Measurements from ENCODE around the gene SH3PXD2A. TPM values are rescaled to one million over a fixed set of nuclear protein-coding genes. Genes with fewer than 3 reads are reported as not detected.

SH3PXD2A gene
- total and polyA plus RNA-seq, 9 of the 15 experiments (the other 6 are each of a cell fraction or from before 2014, with no cell fraction given): 0.41 to 9.3 (median 2.5) TPM

GRCh38 chr10:103580011-103580410, 275.4 kb downstream of the SH3PXD2A start (continued):
- TF ChIP-seq CBFA2T3 (IDR thresholded peaks at IDR 0.05): no peak
- no peak for TF ChIP-seq ZNF785 (CRISPR knock-in tag; IDR thresholded peaks at IDR 0.05)

- Histone ChIP-seq H3K9ac (ENCODE audit: insufficient read depth in 1 of 2, low read depth in 2 of 2, low read length in 2 of 2) (peak overlapping the region in 1 of 2 experiments; percentile 83; a peak in 3 of 4 replicates), H3K79me2 (ENCODE audit: control insufficient read depth, insufficient read depth, low read length) (no peaks in the 10 kb centered on the region), H3K4me3 (no peak overlapping the region), H3K4me2 (ENCODE audit: insufficient read depth, low read length) (peak overlapping the region; percentile 18; the same call in 1 of the 2 replicates), H3K4me1 (replicated peaks in 1 of 2; ENCODE audit: control insufficient read depth in 2 of 2, insufficient read depth in 2 of 2, low read length in 2 of 2) (peaks cover 22 to 32% of the 10 kb centered on the region in 2 experiments), H3K27me3 (ENCODE audit: control insufficient read depth in 2 of 2, insufficient read depth in 2 of 2, low read length in 2 of 2) (no peaks in the 10 kb centered on the region), H3K27ac (ENCODE audit: extremely low read depth, low read depth, low read length) (peak overlapping the region; percentile 53), H3K36me3 (ENCODE audit: control insufficient read depth, insufficient read depth, low read length) (no peaks in the 10 kb centered on the region), H2AFZ (ENCODE audit: low read depth, low read length) (peak overlapping the region; percentile 88), H3K9me1 (ENCODE audit: control insufficient read depth, insufficient read depth, low read length) (no peaks in the 10 kb centered on the region), H3K9me3 (replicated peaks; ENCODE audit: control insufficient read depth, insufficient read depth, low read depth, low read length) (no peaks in the 10 kb centered on the region), H4K20me1 (replicated peaks; ENCODE audit: control insufficient read depth, insufficient read depth, low read length) (no peaks in the 10 kb centered on the region; the same call in 1 of the 2 replicates)
- ATAC-seq (peak; percentile 90), FAIRE-seq (peak; percentile 89), DNase-seq (ENCODE audit: extremely low read depth in 1 of 4, low spot score in 3 of 4) (peak in 3 of 4 experiments; percentile 26 to 78 (median 76))
- intact Hi-C loops (cut with micrococcal nuclease) (no loop called here), in situ Hi-C loops (cut with MboI) (loop anchor here (25.0 kb wide), 1 partner anchor 283 kb away; the partner anchor contains the start of gene SH3PXD2A)
- WGBS (ENCODE audit: insufficient coverage, low coverage, missing lambda C conversion rate): 10% methylated on average over 15 of the region's 15 CpGs
- POLR2A ChIA-PET: interaction anchor here (1.2 to 2.7 kb wide), 3 partner anchors 9 to 10 kb away, joined by 3 to 10 read pairs (median 4); no protein-coding TSS in a partner anchor
- BruUV-seq (replicated peaks): no TSS peak
- CTCF ChIA-PET (ENCODE audit: low intra/inter-chr PET ratio): no interaction called here
- TF ChIP-seq SMARCE1 (IDR thresholded peaks at IDR 0.05) (peak; percentile 32; the same call in 1 of the 2 replicates), DMBX1 (CRISPR knock-in tag; IDR thresholded peaks at IDR 0.05; ENCODE audit: borderline replicate concordance) (0 out of 2 replicates have a peak, but pooled peaks have one; percentile 31), EP400 (IDR thresholded peaks at IDR 0.05) (no peak), ETS1 (conservative IDR thresholded peaks at IDR 0.05; ENCODE audit: control insufficient read depth, low read depth, low read length) (peak; percentile 62; the same call in 1 of the 2 replicates), ZNF212 (CRISPR knock-in tag; IDR thresholded peaks at IDR 0.05) (no peak), E4F1 (CRISPR knock-in tag; IDR thresholded peaks at IDR 0.05; ENCODE audit: borderline replicate concordance) (no peak), SMARCA4 (IDR thresholded peaks at IDR 0.05) (0 out of 2 replicates have a peak, but pooled peaks have one; percentile 60), ZNF592 (IDR thresholded peaks at IDR 0.05) (peak; percentile 74; the same call in 1 of the 2 replicates), POLR2G (IDR thresholded peaks at IDR 0.05; ENCODE audit: low read depth, low read length) (0 out of 2 replicates have a peak, but pooled peaks have one; percentile 22), NCOR1 (IDR thresholded peaks at IDR 0.05) (peak; percentile 63), ETV1 (tag; conservative IDR thresholded peaks at IDR 0.05; ENCODE audit: low read depth) (peak; percentile 89)
Measured at GRCh38 chr10:103578782-103579382, 276.5 kb downstream of the SH3PXD2A start.

Measured in K562 (cell line).